Measurements from ENCODE around the gene ZP1.

ZP1 gene

DNA sequence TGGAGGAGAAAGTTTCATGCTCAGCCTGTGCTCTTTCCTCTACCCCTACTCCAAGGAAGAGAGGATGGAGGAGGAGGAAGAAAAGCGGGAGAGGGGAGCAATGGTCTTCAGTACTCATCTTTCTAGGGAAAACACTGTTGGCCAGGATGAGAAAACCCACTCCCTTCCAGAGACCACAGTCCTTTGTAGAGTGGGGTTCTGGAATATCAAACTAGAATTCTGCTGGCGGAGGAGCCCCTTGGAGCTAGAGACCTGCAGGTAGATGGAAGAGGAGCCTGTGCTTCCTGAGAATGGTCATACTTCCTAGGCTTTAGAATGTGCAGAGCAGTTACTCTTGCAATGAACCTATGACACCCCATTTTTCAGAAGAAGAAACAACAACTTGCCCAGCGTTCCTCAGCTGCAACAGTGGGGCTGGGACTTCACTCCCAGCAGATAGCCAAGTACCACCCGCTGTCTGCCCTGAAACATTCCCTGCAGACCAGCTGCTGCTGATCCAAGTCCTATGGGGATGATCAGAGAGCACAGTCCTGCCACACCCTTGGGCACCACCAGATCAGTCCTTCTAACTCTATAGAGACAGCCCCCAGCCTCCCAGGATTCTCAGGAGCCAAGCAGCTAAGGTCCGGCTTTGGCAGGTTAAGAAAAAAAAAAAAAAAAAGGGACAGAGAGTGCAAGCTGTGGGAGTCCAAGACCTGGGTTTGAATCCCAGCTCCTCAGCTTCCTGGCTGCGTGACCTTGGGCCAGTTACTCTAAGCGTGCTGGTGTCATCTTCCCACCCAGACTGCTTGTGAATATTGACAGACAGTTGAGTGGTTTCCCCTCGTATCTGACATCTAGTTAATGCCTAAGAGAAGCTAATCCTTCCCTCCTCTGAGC is 12.3 kb upstream of the ZP1 start:
- no peak for TF ChIP-seq POLR2AphosphoS5 (IDR thresholded peaks at IDR 0.05; ENCODE audit: low read depth, low read length)
- TF ChIP-seq, protein P1, sequence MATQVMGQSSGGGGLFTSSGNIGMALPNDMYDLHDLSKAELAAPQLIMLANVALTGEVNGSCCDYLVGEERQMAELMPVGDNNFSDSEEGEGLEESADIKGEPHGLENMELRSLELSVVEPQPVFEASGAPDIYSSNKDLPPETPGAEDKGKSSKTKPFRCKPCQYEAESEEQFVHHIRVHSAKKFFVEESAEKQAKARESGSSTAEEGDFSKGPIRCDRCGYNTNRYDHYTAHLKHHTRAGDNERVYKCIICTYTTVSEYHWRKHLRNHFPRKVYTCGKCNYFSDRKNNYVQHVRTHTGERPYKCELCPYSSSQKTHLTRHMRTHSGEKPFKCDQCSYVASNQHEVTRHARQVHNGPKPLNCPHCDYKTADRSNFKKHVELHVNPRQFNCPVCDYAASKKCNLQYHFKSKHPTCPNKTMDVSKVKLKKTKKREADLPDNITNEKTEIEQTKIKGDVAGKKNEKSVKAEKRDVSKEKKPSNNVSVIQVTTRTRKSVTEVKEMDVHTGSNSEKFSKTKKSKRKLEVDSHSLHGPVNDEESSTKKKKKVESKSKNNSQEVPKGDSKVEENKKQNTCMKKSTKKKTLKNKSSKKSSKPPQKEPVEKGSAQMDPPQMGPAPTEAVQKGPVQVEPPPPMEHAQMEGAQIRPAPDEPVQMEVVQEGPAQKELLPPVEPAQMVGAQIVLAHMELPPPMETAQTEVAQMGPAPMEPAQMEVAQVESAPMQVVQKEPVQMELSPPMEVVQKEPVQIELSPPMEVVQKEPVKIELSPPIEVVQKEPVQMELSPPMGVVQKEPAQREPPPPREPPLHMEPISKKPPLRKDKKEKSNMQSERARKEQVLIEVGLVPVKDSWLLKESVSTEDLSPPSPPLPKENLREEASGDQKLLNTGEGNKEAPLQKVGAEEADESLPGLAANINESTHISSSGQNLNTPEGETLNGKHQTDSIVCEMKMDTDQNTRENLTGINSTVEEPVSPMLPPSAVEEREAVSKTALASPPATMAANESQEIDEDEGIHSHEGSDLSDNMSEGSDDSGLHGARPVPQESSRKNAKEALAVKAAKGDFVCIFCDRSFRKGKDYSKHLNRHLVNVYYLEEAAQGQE (IDR thresholded peaks at IDR 0.05; ENCODE audit: insufficient read depth in 1 of 2, low read depth in 2 of 2, low read length in 2 of 2): no peak
- TF ChIP-seq SIN3A (IDR thresholded peaks at IDR 0.05; ENCODE audit: borderline replicate concordance, insufficient read depth, low read length): no peak
- no peak for TF ChIP-seq FOXP2 (optimal IDR thresholded peaks at IDR 0.05; ENCODE audit: borderline replicate concordance, extremely low read depth, extremely low read length, insufficient read depth)
- no peak for TF ChIP-seq TAF1 (IDR thresholded peaks at IDR 0.05; ENCODE audit: borderline replicate concordance, insufficient read depth, low read length)

DNA sequence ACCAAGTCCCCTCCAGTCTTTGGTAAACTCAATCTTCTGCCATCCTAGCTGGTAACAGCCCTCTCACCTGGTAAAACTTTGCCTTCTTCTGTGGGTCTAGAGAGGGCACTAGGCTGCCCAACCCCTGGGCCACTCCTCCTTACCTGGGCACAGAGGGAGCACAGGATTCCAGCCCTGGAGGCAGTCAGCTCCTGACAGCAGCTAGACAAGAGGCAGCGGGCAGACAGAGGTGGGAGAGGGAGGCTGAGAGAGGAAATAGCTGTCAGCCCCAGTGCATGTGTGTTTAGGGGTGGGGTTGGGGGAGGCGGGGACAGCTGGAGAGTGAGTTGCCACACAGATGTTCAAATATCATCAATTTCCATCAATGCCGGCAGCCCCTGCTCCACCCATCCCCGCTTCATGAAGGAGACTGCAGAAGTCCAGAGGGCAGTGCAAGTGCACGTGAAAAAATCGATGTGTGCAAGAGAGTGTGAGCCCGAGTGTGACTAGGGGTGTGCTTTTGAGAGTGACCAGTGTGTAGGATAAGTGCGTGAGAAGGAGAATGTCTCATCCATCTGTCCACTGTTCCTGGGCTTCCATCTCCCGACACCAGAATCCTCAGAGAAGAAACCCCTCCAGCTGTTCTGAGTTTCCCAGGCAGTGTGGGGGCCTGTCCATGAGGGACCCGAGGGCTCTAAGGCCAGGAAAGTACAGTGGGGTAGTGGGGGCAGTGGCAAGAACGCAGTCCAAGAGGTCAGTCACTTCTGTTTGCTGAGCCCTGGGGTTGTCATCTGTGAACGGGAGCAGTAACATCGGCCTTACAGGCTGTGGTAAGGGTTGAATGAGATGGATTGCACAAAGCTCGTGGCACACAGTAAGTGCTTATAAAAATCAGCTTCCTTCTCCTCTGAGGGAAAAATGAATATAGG is 11.4 kb upstream of the ZP1 start, which contains the start of gene PTGDR2:
TSS of gene PTGDR2 (minus strand) at position 225 of the 908 bp plus-strand sequence. CDS start 2,228 bp downstream, outside the sequence.
- TF ChIP-seq TAF1 (IDR thresholded peaks at IDR 0.05; ENCODE audit: borderline replicate concordance, insufficient read depth, low read length): no peak
- TF ChIP-seq POLR2AphosphoS5 (IDR thresholded peaks at IDR 0.05; ENCODE audit: low read depth, low read length): no peak
- TF ChIP-seq, protein P1 (IDR thresholded peaks at IDR 0.05; ENCODE audit: insufficient read depth in 1 of 2, low read depth in 2 of 2, low read length in 2 of 2): no peak
- no peak for TF ChIP-seq SIN3A (IDR thresholded peaks at IDR 0.05; ENCODE audit: borderline replicate concordance, insufficient read depth, low read length)
- no peak for TF ChIP-seq FOXP2 (optimal IDR thresholded peaks at IDR 0.05; ENCODE audit: borderline replicate concordance, extremely low read depth, extremely low read length, insufficient read depth)

DNA sequence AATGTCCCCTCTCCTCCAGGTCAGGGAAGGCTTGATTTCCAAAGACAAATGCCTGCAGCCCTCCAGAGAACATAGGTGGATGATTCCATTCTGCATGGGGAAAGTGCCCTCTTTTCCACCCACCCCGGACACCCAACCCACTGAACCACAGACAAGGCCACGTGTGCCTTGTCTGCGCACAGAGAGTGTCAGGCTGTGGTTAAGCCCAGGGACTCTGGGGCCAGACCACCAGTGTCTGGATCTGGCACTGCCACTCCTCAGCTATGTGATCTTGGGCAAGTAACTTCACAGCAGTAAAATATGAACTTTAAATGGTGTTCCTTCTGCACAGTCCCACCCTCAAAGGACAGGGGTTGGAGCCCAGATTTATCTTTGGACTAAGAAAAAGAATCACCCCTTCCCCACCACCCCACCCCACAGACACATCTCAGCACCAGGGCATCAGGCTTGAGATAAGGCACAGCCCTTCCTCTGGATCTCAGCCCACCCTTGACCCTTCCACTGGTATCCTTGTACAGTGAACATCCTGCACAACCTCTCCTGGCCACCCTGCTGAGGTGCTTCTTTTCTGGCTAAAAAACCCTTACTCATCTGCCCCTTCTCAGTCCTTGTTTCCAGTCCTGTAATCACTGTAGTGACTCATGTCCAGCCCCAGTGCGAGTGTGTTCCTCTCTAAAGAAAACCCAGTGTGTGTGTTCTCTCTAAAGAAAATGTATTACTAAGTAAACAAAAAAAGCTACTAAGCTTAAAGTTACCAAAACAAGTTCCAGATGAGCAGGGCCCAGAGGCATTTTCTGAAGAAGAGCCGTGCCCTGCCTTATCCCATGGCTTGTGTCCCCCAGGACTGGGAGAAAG is 9.7 kb upstream of the ZP1 start:
- TF ChIP-seq SIN3A (IDR thresholded peaks at IDR 0.05; ENCODE audit: borderline replicate concordance, insufficient read depth, low read length): no peak
- TF ChIP-seq, protein P1 (IDR thresholded peaks at IDR 0.05; ENCODE audit: insufficient read depth in 1 of 2, low read depth in 2 of 2, low read length in 2 of 2): no peak
- TF ChIP-seq FOXP2 (optimal IDR thresholded peaks at IDR 0.05; ENCODE audit: borderline replicate concordance, extremely low read depth, extremely low read length, insufficient read depth): no peak
- TF ChIP-seq TAF1 (IDR thresholded peaks at IDR 0.05; ENCODE audit: borderline replicate concordance, insufficient read depth, low read length): no peak
- no peak for TF ChIP-seq POLR2AphosphoS5 (IDR thresholded peaks at IDR 0.05; ENCODE audit: low read depth, low read length)

DNA sequence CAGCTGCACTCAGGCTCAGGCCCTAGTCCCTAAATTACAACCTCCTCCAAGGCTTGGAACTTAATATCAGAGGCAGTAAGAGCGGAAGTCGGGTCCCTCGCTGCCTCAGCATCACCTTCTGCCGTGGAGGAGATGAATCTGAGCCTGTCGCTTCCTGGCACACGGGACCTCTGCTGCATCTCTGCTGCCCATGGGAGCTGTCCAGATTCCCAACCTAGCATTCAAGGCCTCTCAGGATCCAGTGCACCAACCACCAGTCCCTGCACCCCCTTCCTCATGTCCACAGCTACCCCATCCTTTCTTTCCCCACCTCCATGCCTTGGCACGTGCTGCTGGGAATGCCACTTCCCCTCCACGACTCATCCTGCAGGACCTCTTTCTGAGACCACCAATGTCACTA is 9.1 kb upstream of the ZP1 start:
- TF ChIP-seq, protein P1 (IDR thresholded peaks at IDR 0.05; ENCODE audit: insufficient read depth in 1 of 2, low read depth in 2 of 2, low read length in 2 of 2): peak; percentile 37 to 52; a peak in 2 of 4 replicates
- TF ChIP-seq POLR2AphosphoS5 (IDR thresholded peaks at IDR 0.05; ENCODE audit: low read depth, low read length) (no peak), TAF1 (IDR thresholded peaks at IDR 0.05; ENCODE audit: borderline replicate concordance, insufficient read depth, low read length) (no peak), FOXP2 (optimal IDR thresholded peaks at IDR 0.05; ENCODE audit: borderline replicate concordance, extremely low read depth, extremely low read length, insufficient read depth) (no peak), SIN3A (IDR thresholded peaks at IDR 0.05; ENCODE audit: borderline replicate concordance, insufficient read depth, low read length) (no peak)

Data from PFSK-1 (cell line).